Measurements from ENCODE around the gene OR52I2. TPM values are rescaled to one million over a fixed set of nuclear protein-coding genes. Genes with fewer than 3 reads are reported as not detected.

OR52I2 gene
- total RNA-seq, 1 experiment from 2014 or later: not detected

- H3K36me3 ChIP-seq (replicated peaks; ENCODE audit: control insufficient read depth, insufficient read depth, low read length): no peaks in the 10 kb centered on the region
- no peak for DNase-seq
Observed at GRCh38 chr11:4578624-4579023, 2.9 kb upstream of the OR52I2 start.

DNA sequence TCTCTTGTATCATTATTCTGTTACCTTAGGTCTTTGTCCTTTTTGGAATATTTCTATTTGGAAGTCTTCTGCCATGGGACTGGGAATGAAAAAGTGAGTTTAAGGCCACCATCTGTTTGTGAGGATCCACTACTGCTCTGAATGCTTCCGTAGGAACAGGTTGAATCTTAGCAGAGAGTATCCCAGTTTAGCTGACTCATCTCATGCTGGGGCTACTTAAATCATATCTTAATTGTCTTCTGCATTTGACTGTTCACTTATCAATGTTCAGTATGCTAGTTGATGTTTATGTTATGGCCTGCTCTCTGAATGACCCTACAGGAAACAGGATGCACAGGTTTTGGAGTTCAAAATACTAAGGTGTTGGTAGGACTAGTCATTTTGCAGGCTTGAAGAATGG, 1.4 kb upstream of the OR52I2 start:
- no peak for DNase-seq
- no peak overlapping the region for H3K4me3 ChIP-seq (ENCODE audit: insufficient read depth, low read depth, low read length)
- H3K36me3 ChIP-seq (replicated peaks; ENCODE audit: control insufficient read depth, insufficient read depth, low read length): no peaks in the 10 kb centered on the region
- H3K27me3 ChIP-seq (ENCODE audit: control insufficient read depth, insufficient read depth, low read length): no peaks in the 10 kb centered on the region

More at GRCh38 chr11:4578624-4579023, 2.9 kb upstream of the OR52I2 start:
- Histone ChIP-seq H3K4me3 (ENCODE audit: insufficient read depth, low read depth, low read length) (no peak overlapping the region), H3K27me3 (ENCODE audit: control insufficient read depth, insufficient read depth, low read length) (no peaks in the 10 kb centered on the region)

DNA sequence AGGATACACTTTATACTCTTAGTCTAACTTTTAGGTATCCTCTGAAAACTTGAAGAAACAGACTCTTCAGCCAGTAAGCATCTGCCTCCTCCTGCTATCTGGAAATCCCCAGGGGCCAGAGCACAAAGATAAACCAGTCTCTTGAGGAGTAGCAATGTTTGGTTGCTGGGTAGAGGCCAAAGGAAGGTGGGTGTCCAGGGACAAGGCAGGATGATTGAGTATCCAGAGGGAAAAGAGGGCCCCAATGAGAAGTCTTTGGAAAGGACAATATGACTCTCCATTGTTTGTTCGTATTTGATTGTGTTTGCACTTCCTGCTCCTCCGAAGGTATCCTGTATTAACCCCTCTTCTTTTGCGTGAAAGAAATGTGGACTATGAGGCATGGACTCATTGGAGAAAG, 7.5 kb downstream of the OR52I2 start:
- DNase-seq: no peak
- Histone ChIP-seq H3K4me3 (ENCODE audit: insufficient read depth, low read depth, low read length) (no peak overlapping the region), H3K27me3 (ENCODE audit: control insufficient read depth, insufficient read depth, low read length) (no peaks in the 10 kb centered on the region), H3K36me3 (replicated peaks; ENCODE audit: control insufficient read depth, insufficient read depth, low read length) (no peaks in the 10 kb centered on the region)

GRCh38 chr11:4593739-4594138, 12.2 kb downstream of the OR52I2 start, which contains the start of gene OR52I1:
OR52I1 (plus strand) TSS chr11:4594039; CDS start chr11:4594039, 0 bp downstream.
- H3K27me3 ChIP-seq (ENCODE audit: control insufficient read depth, insufficient read depth, low read length): no peaks in the 10 kb centered on the region
- no peak within 1 kb of the TSS for H3K4me3 ChIP-seq (ENCODE audit: insufficient read depth, low read depth, low read length)
- DNase-seq: no peak
- no peaks in the 10 kb centered on the region for H3K36me3 ChIP-seq (replicated peaks; ENCODE audit: control insufficient read depth, insufficient read depth, low read length)

DNA sequence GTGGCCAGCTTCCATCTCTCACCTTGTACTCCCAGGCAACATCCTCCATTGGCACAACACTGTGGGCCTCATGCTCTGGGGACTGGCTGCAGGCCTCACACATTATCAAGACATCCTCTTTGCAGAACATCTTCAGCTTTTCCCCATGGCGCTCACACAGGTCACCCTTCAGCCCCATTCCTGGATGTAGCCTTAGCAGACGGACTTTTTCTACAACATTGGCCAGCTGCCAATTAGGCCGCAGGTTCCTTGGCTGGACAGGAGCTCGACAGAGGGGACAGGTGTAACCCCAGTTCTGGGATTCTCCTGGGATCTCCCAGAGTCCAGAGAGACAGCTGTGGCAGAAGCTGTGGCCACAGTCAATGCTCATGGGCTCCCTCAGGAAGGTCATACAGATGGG, 23.5 kb downstream of the OR52I2 start:
- DNase-seq: no peak
- H3K27me3 ChIP-seq (ENCODE audit: control insufficient read depth, insufficient read depth, low read length): no peaks in the 10 kb centered on the region
- no peaks in the 10 kb centered on the region for H3K36me3 ChIP-seq (replicated peaks; ENCODE audit: control insufficient read depth, insufficient read depth, low read length)
- no peak overlapping the region for H3K4me3 ChIP-seq (ENCODE audit: insufficient read depth, low read depth, low read length)

GRCh38 chr11:4606231-4607015, 24.9 kb downstream of the OR52I2 start:
- H3K27me3 ChIP-seq (ENCODE audit: control insufficient read depth, insufficient read depth, low read length): no peaks in the 10 kb centered on the region
- DNase-seq: no peak
- no peak overlapping the region for H3K4me3 ChIP-seq (ENCODE audit: insufficient read depth, low read depth, low read length)
- no peaks in the 10 kb centered on the region for H3K36me3 ChIP-seq (replicated peaks; ENCODE audit: control insufficient read depth, insufficient read depth, low read length)

- Histone ChIP-seq H3K36me3 (replicated peaks; ENCODE audit: control insufficient read depth, insufficient read depth, low read length) (no peaks in the 10 kb centered on the region), H3K27me3 (ENCODE audit: control insufficient read depth, insufficient read depth, low read length) (no peaks in the 10 kb centered on the region), H3K4me3 (ENCODE audit: insufficient read depth, low read depth, low read length) (peak overlapping the region; percentile 71)
- DNase-seq: no peak
Observed at GRCh38 chr11:4607096-4607495, 25.6 kb downstream of the OR52I2 start.

DNA sequence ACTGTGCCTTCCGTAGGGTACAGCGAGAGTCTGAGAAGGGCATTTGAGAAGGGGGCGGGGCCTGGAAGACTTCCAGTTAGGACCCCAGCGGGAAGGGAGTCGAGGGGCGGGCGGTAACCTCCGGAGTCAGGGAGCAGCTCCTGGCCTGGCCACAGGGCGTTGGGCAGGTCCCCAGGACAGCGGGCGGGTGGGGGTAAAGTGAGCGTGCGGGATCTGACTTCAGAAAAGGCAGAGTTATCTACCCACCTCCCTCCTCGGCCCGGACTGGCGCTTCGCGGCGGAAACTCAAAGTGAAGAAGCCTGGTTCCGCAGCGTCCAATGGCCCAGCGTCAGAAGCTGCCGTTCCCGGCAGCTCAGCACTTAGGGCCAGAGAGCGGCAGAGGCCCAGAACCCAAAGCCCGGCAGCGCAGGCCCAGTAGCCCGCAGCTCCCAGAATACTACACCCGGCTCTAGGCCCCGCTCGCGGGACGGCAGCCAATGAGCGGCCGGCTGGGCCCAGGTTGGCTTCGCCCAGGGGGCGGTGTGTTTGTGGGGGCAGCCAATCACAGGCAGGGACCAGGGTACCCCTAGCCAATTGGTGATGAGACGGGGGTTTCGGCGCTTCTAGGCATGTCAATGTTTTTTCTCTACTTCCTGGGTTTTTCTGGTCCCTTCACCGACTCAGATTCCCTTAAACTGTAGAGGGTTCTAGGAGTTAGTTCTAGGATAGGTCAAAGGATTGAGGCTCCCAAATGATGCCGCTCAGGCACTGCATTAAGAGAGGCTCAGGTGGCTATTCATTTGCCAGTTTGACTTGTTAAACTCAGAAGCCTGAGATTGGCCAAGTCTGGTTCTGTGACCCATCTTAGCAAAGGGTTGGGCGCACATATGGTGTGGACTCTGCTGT, 26.5 kb downstream of the OR52I2 start, which contains the start of gene TRIM68:
TSS of gene TRIM68 (minus strand) at position 451 of the 886 bp plus-strand sequence. CDS start 2,727 bp downstream, outside the sequence.
- peak; percentile 97 for DNase-seq
- no peaks in the 10 kb centered on the region for H3K27me3 ChIP-seq (ENCODE audit: control insufficient read depth, insufficient read depth, low read length)
- peak within 1 kb of the TSS; percentile 71 for H3K4me3 ChIP-seq (ENCODE audit: insufficient read depth, low read depth, low read length)
- H3K36me3 ChIP-seq (replicated peaks; ENCODE audit: control insufficient read depth, insufficient read depth, low read length): no peaks in the 10 kb centered on the region

DNA sequence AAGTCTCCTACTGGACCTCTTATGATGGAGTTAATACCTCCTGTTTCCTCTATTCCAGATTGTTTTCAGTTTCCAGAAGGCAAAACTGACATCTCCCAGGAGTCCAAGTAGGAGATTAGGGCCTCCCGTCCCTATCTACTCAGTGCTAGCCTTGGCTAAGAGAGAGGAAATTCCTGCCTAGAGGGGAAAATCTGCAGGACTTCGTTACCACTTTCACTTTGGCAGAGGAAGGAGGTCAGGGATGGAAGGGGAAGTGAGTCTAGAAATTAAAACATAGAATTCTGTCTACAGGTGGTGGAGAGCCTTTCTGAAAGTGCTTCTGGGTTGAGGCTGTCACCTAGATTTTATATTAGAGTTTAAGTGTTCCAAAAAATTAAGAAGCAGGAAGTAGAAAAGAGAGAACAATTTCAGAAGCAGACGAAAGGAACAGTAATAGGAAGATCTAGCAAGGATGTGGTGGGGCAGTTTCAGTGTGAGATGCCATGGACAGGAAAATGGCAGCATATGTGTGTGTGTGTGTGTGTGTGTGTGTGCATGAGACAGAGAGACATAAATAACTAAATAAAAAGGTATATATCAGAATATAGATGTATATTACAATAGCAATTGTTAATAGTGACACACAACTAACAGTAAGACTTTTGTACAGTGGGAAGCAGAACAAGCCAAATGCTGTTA, 28.9 kb downstream of the OR52I2 start:
- Histone ChIP-seq H3K4me3 (ENCODE audit: insufficient read depth, low read depth, low read length) (no peak overlapping the region), H3K36me3 (replicated peaks; ENCODE audit: control insufficient read depth, insufficient read depth, low read length) (no peaks in the 10 kb centered on the region), H3K27me3 (ENCODE audit: control insufficient read depth, insufficient read depth, low read length) (no peaks in the 10 kb centered on the region)
- DNase-seq: no peak

DNA sequence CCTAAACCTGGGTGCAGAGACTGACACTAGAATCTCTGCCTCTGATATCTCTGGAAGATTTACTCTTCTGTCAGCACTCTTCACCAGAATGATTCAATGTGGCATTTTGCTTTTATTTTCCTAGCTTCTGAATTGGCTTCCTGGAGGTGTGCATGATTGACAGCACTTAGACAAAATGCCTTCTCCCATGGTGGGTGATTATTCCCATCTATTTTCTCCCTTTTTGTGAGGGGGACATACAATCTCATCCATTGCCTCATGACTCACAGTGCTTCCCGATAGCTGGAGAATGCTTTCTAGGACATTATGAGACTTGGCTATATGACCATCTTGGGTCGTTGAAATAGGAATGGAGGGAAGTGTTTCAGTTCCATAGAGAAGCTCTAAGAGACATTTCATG, 30.4 kb downstream of the OR52I2 start:
- Histone ChIP-seq H3K36me3 (replicated peaks; ENCODE audit: control insufficient read depth, insufficient read depth, low read length) (no peaks in the 10 kb centered on the region), H3K27me3 (ENCODE audit: control insufficient read depth, insufficient read depth, low read length) (no peaks in the 10 kb centered on the region), H3K4me3 (ENCODE audit: insufficient read depth, low read depth, low read length) (no peak overlapping the region)
- no peak for DNase-seq

GRCh38 chr11:4615856-4616444, 34.4 kb downstream of the OR52I2 start:
- H3K4me3 ChIP-seq (ENCODE audit: insufficient read depth, low read depth, low read length): no peak overlapping the region
- DNase-seq: no peak
- no peaks in the 10 kb centered on the region for H3K27me3 ChIP-seq (ENCODE audit: control insufficient read depth, insufficient read depth, low read length)
- no peaks in the 10 kb centered on the region for H3K36me3 ChIP-seq (replicated peaks; ENCODE audit: control insufficient read depth, insufficient read depth, low read length)

GRCh38 chr11:4619514-4619913, 38.0 kb downstream of the OR52I2 start:
- no peak overlapping the region for H3K4me3 ChIP-seq (ENCODE audit: insufficient read depth, low read depth, low read length)
- H3K27me3 ChIP-seq (ENCODE audit: control insufficient read depth, insufficient read depth, low read length): no peaks in the 10 kb centered on the region
- DNase-seq: no peak
- H3K36me3 ChIP-seq (replicated peaks; ENCODE audit: control insufficient read depth, insufficient read depth, low read length): no peaks in the 10 kb centered on the region

DNA sequence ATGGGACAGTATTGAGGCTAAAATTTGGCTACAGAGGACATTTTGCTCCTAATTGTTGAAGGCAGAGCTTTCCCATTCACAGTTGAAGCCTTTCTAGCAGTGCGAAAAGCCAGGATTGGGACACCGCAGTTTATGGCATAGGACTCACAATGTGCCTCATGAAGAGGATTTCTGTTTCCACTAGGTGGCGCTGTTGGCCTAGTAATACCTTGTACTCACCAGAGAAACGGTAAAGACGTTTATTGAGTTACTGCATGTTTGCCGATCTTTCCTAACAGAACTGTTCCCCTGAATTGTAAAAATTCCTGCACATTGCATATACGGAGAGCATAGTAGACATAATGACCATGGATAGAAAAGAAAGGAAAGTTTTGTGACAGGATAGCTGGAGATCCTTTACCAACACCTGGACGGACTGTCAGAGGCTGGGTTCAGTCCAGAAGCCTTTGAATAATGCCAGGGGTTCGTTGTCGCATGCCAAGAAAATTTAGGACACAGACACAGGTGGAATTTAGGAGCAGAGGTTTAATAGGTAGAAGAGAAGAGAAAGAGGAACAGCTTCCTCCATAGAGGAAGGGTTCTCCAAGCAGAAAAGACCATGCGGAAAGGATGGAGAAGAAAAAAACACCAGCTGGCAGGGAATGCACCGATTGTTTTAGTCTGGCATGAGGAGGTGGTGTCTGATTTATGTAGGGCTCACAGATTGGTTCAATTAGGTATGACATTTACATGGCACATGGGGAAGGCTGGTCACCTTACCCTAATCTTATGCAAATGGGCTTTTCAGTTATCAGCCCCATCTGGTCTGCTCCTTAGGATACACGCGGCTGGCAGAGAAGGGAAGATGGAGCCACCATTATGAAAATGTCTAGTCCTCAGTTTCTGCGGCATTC, 44.9 kb downstream of the OR52I2 start:
- Histone ChIP-seq H3K4me3 (ENCODE audit: insufficient read depth, low read depth, low read length) (no peak overlapping the region), H3K36me3 (replicated peaks; ENCODE audit: control insufficient read depth, insufficient read depth, low read length) (no peaks in the 10 kb centered on the region), H3K27me3 (ENCODE audit: control insufficient read depth, insufficient read depth, low read length) (no peaks in the 10 kb centered on the region)
- peak; percentile 28 for DNase-seq
